GM19238 (cell line): ENCODE results near the gene MYH3.
"Not testable (repeated sequence)": the region's sequence is repeated elsewhere in the genome, so short reads cannot be mapped to it uniquely, and the experiment has no call there.

ENCODE experiments used
- DNase-seq: peaks from one replicate; pipeline ENCODE4 v3.0.0; 2011; ENCODE audit warnings: low spot score; ENCODE audit not compliant: insufficient read length

Gene MYH3

DNA sequence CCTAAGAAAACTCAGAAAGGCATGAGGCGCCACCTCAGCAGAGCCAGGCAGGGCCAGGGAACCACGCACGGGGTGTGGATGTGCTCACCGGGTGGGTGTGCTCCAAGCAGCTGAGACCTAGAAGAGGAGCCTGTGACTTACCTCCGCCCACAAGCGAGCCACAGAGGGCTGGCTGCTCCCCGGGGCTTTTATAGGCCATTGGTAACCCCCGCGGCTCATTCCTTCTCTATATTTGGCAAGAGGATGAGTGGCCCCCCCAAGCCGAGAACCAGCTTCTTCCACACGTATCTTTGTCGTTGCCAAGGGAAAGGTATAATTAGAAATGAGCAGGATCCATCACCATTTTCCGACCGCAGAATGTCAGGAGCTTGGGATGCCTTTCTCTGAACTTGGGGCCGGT is at the start of gene MYH3:
TSS of gene MYH3 (minus strand) at position 162 of the 400 bp plus-strand sequence. CDS start 2,245 bp downstream, outside the sequence.
- no peak for DNase-seq

DNA sequence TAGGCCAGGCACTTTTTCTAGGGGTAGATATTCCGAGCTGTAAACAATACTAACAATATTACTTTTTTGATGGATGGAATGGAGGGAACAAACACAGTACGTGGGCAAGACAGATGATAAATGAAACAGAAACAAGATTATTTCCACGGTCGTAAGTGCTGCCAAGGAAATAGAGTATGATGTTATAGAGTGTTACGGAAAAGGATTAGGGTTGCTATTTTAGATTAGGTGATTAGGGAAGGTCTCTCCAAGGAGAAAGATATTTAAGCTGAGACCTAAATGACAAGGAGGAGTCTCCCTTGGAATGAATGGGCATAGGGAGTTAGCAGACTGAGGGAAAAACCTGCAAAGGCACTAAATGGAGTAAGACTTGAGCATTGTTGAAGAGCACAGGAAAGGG is 48.6 kb upstream of the MYH3 start:
- no peak for DNase-seq

DNA sequence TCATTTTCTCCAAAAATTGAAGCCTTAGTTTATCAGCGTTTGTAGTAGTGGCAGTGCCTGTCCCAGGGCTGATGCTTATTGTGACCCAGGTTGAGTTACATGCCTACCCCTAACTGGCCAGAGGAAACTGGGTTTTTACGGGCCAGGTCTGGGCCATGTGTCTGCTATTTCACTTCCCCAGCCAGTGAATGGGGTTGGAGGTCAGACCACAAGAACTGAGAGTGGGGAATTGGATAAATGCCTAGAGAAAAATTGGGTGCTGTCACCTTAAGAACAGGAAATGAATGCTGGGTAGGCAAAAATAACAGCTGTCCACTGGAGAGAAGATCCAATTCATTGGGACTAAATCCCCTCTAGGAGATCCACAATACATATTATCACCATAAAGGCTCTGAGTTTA is 45.5 kb upstream of the MYH3 start:
- DNase-seq = no peak

DNA sequence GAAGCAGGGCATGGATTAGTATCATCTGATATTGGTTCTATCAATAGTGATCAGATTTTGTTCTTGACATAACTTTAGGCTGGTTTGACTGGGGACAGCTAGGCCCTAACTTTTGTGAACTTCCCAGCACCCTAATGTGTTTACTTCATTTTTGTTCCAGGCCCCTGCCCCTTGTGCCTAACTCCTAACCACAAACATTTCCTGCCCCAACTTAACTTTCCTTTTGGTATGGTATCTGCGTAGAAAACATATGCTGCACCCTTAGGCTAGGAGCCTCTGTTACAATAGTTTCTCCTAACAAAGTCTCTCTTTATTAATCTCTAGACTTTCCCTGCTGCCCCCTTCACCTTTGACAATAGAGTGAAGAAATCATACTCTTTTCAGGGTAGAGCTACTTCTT is 42.7 kb upstream of the MYH3 start:
- DNase-seq = no peak

DNA sequence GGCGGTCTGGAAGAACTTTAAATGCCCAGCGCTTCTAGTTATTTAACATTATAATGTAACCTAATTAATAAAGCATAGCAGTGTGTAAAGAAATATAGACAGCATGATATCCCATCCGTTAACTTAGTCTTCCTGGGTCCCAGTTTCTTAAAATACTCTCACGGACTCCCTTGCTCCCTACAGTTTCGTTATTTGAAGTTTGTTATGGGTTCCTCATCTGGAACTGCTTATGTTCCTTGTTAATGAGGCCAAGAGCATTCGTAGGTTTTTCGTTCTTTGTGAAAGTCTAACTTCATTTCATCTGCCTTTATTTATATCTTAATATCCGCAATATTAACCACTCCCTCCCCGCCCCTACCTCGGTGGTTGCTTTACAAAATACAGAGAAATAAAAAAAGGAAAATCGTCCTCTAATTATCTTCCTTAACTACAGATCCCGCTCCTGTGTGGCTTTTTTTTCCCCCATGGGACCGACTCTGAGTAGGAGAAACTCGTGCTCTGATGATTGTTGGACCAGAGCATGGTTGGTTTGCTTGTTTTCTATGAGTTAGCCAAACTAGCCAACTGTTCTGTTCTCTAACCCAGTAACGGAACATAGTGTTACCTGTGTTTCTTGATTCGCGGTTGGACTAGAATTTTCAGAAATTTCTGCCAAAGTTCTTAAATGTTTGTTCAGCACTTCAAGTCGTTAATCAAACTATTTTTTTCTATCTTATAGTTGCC is 41.1 kb upstream of the MYH3 start:
- no peak for DNase-seq

DNA sequence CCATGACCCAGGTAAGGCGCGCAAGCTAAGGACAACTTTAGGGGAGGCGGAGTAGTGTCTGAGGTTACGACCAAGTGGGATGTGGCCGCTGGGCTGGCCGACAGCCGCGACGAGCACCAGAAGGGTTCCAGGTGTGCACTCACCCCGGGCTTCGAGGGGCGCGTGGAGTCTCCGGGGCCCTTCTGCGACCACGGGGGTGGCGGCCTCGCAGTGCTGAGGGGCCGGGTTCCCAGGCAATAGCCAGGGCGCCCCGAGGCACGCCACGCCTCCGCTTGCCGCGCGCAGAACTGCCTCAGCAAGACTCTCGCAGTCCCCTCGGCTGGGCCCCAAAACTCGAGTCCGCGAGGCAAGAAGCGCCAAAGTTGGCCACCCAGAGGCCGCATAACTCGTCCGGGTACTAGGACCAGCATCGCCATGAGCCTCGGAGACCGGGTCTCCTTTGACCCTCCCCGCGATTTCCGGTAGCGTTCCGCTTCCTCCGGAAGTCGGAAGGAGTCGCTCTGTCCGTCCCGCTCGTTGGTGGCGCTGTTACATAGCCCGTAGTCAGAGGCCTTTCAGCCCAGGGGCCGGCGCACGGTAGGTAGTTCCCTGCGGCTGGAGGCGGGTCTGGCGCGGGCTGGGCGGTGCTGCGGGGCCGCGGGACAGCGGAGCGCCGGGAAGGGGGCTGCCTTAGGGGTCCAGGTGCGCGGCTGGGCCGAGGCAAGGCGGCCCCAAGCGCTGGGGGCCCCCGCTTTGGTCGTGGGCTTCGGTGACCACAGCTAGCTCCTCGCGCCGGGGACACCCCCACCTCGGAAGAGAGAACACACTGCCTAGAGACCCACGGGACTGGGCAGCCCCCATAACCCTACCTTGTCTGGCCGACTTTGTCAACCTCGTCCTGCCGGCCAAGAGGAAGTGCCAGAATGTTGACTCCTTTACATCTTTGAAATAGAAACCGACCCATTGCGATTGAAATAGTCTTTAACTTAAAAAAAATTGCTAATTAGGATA is 40.3 kb upstream of the MYH3 start, which contains the start of the genes ADPRM and SCO1:
TSS of gene ADPRM (plus strand) at position 503 of the 990 bp plus-strand sequence. CDS start 7,333 bp downstream, outside the sequence.
TSS of gene SCO1 (minus strand) at position 442 of the 990 bp plus-strand sequence. CDS start at position 416, 26 bp downstream.
- DNase-seq = peak; percentile 85

DNA sequence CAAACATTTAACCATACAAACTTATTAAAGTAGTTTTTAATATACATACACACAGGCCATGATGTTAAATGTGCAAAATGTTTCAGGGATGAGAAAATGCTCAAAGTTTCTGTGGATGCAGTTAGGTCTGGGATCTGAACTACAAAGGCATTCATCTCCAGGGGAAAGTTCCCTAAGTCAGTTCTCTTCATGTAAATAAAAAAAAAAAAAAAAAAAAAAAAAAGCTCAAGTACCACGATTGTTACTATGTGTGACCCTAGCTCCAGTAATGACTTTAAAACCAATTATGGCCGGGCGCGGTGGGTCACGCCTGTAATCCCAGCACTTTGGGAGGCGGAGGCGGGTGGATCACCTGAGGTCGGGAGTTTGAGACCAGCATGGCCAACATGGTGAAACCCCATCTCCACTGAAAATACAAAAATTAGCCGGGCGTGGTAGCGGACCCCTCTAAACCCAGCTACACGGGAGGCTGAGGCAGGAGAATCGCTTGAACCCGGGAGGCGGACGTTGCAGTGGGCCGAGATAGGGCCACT is 38.8 kb upstream of the MYH3 start:
- DNase-seq = not testable (repeated sequence)

DNA sequence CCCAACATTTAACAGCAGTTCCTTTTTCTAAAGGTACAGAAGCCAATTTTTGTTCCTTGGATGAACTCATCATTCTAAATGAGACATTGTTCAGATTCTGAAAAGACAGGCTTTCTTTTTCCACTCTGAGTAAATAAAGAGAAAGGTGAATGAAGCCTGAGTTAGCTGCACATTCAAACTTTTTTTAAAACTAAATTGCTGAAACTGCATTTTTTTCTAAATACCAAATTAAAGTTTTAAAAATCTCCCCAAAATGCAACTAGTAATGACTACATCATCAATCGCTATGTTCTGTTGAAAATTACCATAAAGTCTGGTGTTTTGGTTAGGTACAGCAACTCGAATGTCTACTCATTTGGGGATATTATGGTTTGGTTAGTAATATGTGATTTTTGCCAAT is 30.4 kb upstream of the MYH3 start:
- no peak for DNase-seq

DNA sequence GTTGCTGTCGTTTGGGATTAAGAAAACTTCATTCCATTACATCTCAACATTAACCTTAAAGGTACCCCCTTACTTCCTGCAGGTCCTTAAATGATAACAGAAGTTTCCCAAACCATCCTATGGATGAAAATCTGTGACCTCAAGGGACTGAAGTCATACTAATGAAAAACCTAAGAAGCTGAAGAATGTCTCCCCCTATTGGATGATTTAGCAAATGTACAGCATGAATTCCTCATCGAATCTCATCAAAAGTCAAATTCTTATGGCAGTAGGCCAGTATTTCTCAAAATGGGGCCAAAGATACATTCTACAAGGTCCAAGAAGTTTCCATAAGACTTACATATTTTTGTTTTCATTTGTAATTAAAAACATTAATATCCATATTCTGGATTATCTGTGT is 26.7 kb upstream of the MYH3 start:
- no peak for DNase-seq

DNA sequence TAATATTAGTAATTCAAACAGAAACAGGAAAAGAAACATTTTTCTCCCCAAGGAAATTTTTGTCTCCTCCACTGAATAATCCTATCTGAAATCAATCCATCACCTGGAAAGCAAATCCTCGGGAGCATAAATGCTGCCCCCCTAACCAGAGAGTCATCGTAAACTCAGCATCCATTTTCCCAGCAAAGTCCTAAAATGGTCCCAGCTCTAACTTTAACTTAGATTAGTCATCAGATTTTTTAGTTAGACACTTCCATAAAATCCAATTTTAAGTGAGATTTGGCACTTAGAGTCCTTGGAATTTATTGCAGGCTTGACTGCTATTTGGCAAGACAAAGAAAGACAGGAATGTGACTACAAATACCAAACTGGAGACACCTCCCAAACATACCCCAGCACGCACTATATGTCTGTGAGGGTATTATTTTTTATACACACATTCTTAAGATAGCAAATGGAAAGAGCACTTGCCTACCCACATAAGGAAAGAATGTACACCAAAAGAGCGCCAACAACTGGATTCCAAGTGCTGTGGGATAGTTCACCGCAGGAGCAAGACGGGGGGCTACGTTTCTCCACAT is 24.8 kb upstream of the MYH3 start:
- no peak for DNase-seq

DNA sequence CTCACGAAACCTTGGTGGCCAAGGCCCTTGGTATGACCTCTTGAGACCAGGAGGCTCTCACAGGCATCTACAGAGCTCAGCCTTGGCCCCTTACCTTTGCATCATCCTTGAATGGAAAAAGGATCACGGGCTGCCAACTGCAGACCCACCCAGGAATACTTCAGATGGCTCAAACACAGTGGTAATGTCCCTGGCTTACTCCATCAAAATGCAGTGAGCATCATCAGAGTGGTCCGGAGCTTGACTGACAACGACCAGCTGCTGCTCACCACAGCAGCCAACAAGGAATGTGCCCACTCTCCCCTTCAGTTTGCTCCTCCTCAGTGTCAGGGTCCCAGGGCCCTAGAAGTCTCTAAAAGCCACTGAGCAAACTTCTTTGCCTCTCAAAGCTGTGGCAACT is 17.6 kb upstream of the MYH3 start:
- no peak for DNase-seq

DNA sequence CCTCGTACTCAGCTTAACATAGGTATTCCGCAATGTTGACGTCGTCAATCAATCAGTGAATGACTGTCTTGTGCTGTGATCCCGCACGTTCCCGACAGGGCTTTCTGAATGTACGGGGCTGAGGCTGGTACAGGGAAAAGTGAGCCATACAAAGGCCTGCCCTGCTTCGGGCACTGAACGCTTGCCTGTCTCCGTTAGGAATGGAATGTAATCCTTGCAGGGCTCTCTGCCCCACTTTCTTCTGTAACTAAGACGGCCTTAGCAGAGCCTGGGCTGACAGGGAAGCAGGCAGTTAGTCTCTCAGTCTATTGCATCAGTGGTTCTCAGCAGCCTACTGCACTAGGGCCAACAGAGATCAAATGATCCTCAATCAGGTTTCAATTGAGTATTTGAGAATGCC is 16.2 kb upstream of the MYH3 start:
- no peak for DNase-seq

DNA sequence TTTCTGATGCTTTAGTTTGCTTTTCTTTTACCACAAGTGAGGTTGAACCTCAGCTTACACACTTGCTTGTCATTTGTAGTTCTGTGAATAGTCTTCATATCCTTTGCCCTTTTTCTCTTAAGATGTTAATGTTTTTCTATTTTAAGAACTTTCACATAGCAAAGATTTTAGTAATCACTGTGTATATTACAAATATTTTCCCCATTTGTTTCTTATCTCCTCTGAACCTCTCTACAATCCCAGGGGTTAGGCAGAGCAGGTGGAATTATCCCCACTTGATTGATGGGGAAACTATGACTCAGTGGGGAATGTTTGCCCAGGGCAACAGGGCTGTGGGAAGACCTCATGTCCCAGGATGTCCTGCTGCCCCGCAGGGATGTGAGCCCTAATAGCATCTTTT is 11.7 kb upstream of the MYH3 start:
- no peak for DNase-seq

DNA sequence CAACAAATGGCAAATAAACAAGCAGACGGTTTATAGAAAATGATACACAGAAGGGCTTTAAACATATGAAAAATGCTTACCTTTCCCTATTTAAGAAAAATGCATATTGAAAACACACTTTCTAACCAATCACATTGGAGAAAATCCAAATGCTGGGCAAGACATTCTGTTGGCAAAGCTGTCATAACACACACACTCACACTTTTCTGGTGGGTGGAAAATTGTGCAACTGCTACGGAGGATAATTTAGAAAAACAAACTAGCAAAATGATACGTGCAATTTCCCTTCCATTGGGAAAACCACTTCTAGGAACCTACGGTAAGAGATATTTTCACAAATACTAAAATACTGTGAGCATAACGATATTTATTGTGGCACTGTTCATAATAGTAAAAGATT is 9.8 kb upstream of the MYH3 start:
- no peak for DNase-seq

DNA sequence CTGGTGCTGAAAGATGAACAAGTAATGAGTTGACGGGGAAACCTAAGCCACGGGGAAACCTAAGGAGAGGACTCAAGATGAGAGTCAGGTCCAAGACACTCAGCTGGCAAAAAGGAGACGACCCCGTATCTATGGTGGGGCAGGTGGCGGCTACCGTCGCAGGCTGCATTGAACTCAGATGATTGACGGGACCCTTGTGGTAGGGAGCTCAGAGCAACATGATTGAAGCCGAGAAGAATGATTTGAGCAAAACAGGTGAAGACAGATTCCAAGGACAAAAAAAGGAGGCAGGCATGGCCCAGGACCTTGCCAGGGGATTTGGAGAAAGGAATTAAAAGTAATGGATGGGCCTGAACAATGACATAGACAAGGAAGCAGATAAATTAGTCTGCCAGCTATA is 7.5 kb upstream of the MYH3 start:
- no peak for DNase-seq

DNA sequence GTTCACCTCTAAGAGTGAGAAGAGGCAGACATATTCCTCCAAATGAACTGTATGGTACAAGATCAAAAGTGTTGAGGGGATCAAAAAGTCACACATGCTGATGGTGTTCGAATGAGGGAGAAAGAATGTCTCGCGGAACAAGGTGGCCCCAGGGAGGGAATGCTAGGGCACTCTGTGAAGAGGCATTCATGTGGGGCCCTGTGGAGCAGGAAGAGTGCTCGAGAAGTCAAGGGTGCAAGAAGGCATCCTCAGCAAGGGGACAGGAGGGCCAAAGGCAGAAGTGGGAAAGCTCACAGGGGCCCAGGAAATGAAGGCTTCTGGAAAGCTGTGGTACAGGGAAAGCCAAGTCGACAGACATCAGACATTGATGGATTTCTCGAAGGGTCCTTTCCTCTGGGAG is 6.1 kb upstream of the MYH3 start:
- DNase-seq = no peak

DNA sequence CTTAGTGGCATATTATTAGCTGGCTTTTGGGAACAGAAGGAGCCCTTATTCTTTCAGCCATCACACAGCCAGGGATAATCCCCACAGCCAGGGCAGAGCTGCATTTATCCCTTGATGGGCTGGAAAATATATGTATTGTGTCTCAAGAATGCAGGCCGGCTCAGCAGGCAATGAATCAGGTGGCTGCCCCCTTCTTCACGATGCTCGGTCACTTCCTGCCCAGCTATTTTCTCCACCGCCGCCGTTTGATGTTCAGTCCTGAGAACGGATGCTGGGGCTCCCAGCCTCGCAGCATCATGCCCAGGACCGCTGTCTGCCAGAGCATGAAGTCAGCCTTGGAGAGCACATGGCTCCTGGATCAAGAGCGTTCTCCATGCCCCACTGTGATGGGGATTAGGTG is 4.3 kb upstream of the MYH3 start:
- no peak for DNase-seq

DNA sequence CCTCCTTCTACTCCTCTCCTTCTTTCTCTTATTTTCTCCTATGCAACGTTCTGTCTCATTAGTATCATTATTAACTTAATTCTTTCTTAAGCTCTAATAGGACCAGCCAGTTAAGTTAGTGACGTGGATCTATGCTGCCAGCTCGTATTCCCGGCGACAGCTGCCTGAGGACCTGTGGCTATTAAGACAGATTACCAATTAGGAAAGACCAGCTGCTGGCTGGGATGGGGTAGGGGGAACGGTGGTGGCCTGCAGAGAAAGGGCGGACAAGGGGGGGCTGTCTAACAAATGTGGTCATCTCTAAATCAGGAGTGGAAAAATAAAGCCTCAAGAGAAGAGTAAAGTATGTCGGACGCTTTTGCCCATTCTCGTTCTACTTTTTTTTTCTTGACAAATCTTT is 770 bp upstream of the MYH3 start:
- no peak for DNase-seq

DNA sequence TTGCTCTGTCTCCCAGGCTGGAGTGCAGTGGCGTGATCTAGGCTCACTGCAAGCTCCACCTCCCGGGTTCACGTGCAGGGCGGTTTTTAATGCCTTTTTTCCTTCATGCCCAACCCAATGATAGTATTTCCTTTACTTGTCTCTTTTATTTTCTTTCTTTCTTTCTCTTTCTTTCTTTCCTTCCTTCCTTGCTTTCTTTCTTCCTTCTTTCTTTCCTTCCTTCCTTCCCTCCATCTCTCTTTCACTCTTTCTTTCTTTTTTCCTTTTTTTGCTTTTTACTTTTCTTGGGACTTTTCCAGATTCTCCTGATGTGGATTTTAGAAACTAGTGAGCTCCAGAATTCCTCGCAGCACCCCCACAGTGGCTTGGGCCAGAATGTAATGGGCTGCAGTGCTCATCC is 3.1 kb downstream of the MYH3 start:
- DNase-seq = no peak

DNA sequence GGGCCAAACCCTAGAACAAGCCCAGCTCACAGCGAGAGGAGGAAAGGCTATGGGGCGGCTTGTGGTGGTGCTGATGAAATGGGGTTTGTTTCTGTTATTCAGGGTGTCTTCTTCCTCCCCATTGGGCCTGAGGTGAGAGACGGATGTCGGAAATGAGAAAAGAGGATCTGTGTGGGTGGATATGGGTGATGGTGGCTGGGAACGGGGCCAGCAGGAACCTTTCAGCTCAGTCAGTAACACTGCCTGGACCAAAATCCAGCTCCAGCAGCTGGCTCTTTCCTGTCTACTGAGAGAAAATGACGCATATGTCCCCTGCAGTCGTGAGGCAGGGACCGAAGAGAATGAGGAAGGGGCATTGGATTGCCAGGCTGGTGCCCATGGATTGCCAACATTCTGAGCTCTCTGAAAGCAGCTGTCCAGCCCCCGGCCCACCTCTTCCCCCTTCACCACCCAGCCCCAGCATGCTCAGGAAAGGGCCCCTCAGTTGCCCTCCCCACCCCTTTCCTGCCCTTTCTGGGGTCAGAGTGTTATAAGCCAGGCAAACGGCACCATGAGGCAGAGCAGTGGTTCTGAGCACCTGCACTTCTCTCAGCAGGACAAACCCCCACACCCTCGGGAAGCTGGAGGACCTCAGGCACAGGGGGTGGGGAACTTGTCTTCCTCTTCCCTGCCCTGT is 4.0 kb downstream of the MYH3 start:
- no peak for DNase-seq

DNA sequence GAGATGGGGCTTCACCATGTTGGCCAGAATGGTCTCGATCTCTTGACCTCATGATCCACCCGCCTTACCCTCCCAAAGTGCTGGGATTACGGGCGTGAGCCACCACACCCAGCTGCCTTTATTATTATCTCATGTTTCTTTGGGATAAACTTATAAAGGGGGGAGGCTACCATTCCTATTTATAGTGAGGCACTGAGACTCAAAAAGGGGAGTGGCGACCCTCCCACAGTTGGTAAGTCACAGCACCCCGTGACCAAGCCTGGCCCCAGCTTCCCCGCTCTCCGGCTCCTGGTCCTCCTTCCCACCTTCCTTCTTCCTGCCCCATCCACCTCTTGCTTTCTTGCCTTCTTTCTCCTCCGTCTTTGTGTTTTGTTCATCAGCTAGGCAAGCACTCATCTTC is 5.2 kb downstream of the MYH3 start:
- no peak for DNase-seq
